Hepatocyte (in vitro differentiated cells): ENCODE results near the gene COL4A2. TPM values are rescaled to one million over a fixed set of nuclear protein-coding genes. Genes with fewer than 3 reads are reported as not detected.

ENCODE experiments used
- DNase-seq: peaks from one replicate; pipeline ENCODE4 v3.0.0-alpha.2; 2016; ENCODE audit warnings: low spot score
- H2AFZ ChIP-seq: fragments of 200-600 bp; sonication (generic); 2 replicates; pipeline ENCODE4 v1.6.0; 2016; ENCODE audit warnings: antibody characterized with exemption, mild to moderate bottlenecking
- H3K27ac ChIP-seq: fragments of 200-600 bp; sonication (generic); 2 replicates; pipeline ENCODE4 v1.5.1; 2016; ENCODE audit warnings: mild to moderate bottlenecking
- H3K27me3 ChIP-seq: fragments of 200-600 bp; sonication (generic); 2 replicates; pipeline ENCODE4 v1.6.1; 2016
- H3K36me3 ChIP-seq: fragments of 200-600 bp; sonication (generic); replicated peaks from 2 replicates; pipeline ENCODE4 v1.5.1; 2016; ENCODE audit warnings: low read depth; ENCODE audit not compliant: insufficient read depth
- H3K4me1 ChIP-seq: fragments of 200-600 bp; sonication (generic); 2 replicates; pipeline ENCODE4 v1.5.1; 2016; ENCODE audit warnings: mild to moderate bottlenecking, moderate library complexity; ENCODE audit not compliant: insufficient read depth
- H3K4me2 ChIP-seq: fragments of 200-600 bp; sonication (generic); 2 replicates; pipeline ENCODE4 v1.6.0; 2016
- H3K4me3 ChIP-seq: fragments of 200-600 bp; sonication (generic); 2 replicates; pipeline ENCODE4 v1.5.1; 2016; ENCODE audit warnings: mild to moderate bottlenecking
- H3K79me2 ChIP-seq: fragments of 200-600 bp; sonication (generic); 2 replicates; pipeline ENCODE4 v1.6.0; 2017; ENCODE audit warnings: mild to moderate bottlenecking
- H3K9me2 ChIP-seq: fragments of 200-600 bp; sonication (generic); replicated peaks from 2 replicates; pipeline ENCODE4 v1.6.0; 2017; ENCODE audit warnings: mild to moderate bottlenecking; ENCODE audit not compliant: insufficient read depth
- H3K9me3 ChIP-seq: fragments of 200-600 bp; sonication (generic); 2 replicates; pipeline ENCODE4 v1.5.1; 2016; ENCODE audit warnings: low read depth, mild to moderate bottlenecking
- H4K20me1 ChIP-seq: fragments of 200-600 bp; sonication (generic); 2 replicates; pipeline ENCODE4 v1.6.0; 2016; ENCODE audit warnings: mild to moderate bottlenecking; ENCODE audit not compliant: insufficient read depth, poor library complexity, severe bottlenecking
- EZH2 ChIP-seq: fragments of 200-600 bp; sonication (generic); IDR thresholded peaks from 2 replicates; pipeline ENCODE4 v1.6.1; 2016; ENCODE audit warnings: antibody characterized with exemption, mild to moderate bottlenecking, borderline replicate concordance
- EZH2phosphoT487 ChIP-seq: fragments of 200-600 bp; sonication (generic); IDR thresholded peaks from one replicate; pipeline ENCODE4 v1.6.1; 2018; ENCODE audit warnings: antibody characterized with exemption, mild to moderate bottlenecking, low read depth, moderate library complexity; ENCODE audit not compliant: unreplicated experiment, severe bottlenecking
- WGBS: methylation state at CpG from one replicate; pipeline ENCODE4 v1.1.6; 2016; ENCODE audit warnings: low lambda C conversion rate; ENCODE audit errors: missing lambda C conversion rate; 5-methylcytosine and 5-hydroxymethylcytosine counted together
- polyA plus RNA-seq: library from polyadenylated mRNA; unstranded; fragments of >200 nt; fragmentation: Nextera tagmentation; extraction: Ambion mirVana; gene quantifications from 2 replicates; pipeline ENCODE4 v1.2.1, GENCODE V29; 2016
- total RNA-seq: library from RNA; depleted of rRNA; stranded (reverse); fragments of >200 nt; gene quantifications from 2 replicates; pipeline ENCODE4 v1.2.3, GENCODE V29; 2014
- TF ChIP-seq, protein P1 (sequence below): fragments of 200-600 bp; sonication (generic); IDR thresholded peaks from 2 replicates; pipeline ENCODE4 v1.5.1; 2016; ENCODE audit warnings: antibody characterized with exemption, mild to moderate bottlenecking; ENCODE audit not compliant: poor library complexity

COL4A2 gene
- total and polyA plus RNA-seq, 2 experiments from 2014 or later, result 171 to 221 TPM

DNA sequence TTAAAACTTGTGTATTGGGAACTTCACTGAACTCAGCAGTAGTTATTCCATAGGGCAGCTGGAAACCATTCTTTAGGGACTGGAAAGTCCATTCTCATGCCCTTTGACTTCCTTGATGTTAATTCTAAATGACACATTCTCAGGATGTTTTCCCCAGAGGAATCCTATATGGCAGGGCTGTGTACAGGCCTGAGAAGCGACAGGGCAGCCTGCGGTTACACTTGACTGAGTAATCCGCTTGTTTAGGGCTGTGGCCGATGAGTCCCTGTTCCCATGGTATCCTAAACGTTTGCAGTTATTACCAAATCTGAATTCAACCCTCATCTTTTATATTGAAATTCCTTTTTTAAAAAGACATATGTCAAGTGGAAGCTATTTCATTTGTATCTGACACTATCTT, 83.5 kb downstream of the COL4A2 start:
- Histone ChIP-seq H3K4me1 (peaks cover 20% of the 10 kb centered on the region), H3K79me2 (peaks cover 8% of the 10 kb centered on the region)
- TF ChIP-seq, protein P1, sequence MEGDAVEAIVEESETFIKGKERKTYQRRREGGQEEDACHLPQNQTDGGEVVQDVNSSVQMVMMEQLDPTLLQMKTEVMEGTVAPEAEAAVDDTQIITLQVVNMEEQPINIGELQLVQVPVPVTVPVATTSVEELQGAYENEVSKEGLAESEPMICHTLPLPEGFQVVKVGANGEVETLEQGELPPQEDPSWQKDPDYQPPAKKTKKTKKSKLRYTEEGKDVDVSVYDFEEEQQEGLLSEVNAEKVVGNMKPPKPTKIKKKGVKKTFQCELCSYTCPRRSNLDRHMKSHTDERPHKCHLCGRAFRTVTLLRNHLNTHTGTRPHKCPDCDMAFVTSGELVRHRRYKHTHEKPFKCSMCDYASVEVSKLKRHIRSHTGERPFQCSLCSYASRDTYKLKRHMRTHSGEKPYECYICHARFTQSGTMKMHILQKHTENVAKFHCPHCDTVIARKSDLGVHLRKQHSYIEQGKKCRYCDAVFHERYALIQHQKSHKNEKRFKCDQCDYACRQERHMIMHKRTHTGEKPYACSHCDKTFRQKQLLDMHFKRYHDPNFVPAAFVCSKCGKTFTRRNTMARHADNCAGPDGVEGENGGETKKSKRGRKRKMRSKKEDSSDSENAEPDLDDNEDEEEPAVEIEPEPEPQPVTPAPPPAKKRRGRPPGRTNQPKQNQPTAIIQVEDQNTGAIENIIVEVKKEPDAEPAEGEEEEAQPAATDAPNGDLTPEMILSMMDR, result no peak
- no peak for TF ChIP-seq EZH2
- no peak for TF ChIP-seq EZH2phosphoT487

DNA sequence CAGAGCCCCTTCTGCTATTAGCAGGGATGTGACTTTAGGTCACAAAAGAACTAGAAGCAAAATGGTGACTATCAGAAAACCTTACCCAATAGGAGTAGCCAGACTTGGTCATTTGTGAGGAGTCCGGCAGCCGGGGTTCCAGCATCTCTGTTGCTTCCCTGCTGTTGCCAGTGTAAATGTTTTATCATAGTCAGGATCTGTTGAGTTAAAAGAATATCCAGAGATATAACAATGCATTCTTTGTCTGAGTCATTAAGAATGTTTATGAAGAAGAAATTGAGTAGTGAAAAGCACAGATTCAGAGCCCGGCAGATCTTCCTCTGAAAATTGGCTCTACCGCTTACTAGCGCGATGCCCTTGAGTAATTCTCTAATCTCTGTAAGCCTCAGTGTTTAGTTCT, 84.2 kb downstream of the COL4A2 start:
- no peak overlapping the region for H3K4me3 ChIP-seq
- no peaks in the 10 kb centered on the region for H3K9me3 ChIP-seq
- H3K36me3 ChIP-seq, result no peaks in the 10 kb centered on the region
- peaks cover 8% of the 10 kb centered on the region for H3K79me2 ChIP-seq
- no peaks in the 10 kb centered on the region for H3K27me3 ChIP-seq
- 91% methylated on average over 6 of the region's 6 CpGs for WGBS
- no peaks in the 10 kb centered on the region for H3K9me2 ChIP-seq
- DNase-seq, result no peak
- H2AFZ ChIP-seq, result no peak overlapping the region
- peak overlapping the region; percentile 33 for H3K27ac ChIP-seq
- H3K4me1 ChIP-seq, result peaks cover 23% of the 10 kb centered on the region
- no peaks in the 10 kb centered on the region for H4K20me1 ChIP-seq
- H3K4me2 ChIP-seq, result no peak overlapping the region
- TF ChIP-seq EZH2, result no peak
- TF ChIP-seq EZH2phosphoT487, result no peak

More for the DNA sequence above, 83.5 kb downstream of the COL4A2 start:
- 85% methylated on average over 4 of the region's 5 CpGs for WGBS
- H3K4me3 ChIP-seq, result no peak overlapping the region
- no peaks in the 10 kb centered on the region for H3K9me3 ChIP-seq
- H2AFZ ChIP-seq, result no peak overlapping the region
- no peak overlapping the region for H3K4me2 ChIP-seq
- no peaks in the 10 kb centered on the region for H4K20me1 ChIP-seq
- peak overlapping the region; percentile 33 for H3K27ac ChIP-seq
- H3K27me3 ChIP-seq, result no peaks in the 10 kb centered on the region
- no peaks in the 10 kb centered on the region for H3K36me3 ChIP-seq
- no peaks in the 10 kb centered on the region for H3K9me2 ChIP-seq
- DNase-seq, result no peak

DNA sequence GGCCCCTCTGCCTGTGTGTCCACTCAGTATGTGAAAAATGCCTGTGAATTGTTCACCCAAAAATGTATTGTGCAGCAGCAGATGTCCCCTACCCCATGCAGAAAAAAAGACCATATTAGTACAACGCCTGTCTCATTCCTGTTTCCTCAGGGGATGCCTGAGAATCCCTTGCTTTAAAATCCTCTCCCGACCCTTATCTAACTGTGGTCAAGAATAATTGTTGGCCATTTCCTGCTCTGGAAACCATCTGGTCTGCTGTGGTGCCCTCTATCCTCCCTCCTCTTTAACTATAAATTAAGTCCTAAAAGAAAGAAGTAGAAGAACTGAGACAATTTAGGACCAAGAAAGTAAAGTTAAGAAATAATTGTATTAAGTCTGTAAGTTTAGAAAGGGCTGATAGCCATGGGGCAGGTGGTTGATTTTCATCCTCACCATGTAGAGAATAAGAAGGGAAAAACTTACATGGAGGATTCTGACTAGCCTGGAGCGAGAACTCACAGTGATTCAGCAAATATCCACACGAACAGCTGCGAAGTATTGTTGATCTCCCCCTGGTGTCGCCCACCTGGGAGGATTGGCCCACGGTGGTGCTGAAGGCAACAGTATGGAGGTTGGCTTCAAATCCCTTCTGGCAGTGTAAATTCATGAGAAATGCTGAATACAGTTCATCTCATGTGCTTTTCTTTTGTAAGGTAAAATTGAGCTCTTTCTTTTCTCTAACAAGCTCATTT, 85.6 kb downstream of the COL4A2 start:
- Histone ChIP-seq H3K36me3 (no peaks in the 10 kb centered on the region), H3K4me2 (no peak overlapping the region), H3K27me3 (no peaks in the 10 kb centered on the region), H2AFZ (no peak overlapping the region), H3K4me1 (peaks cover 23% of the 10 kb centered on the region), H3K4me3 (no peak overlapping the region), H3K27ac (peak overlapping the region; percentile 33), H3K9me3 (no peaks in the 10 kb centered on the region), H4K20me1 (no peaks in the 10 kb centered on the region), H3K9me2 (no peaks in the 10 kb centered on the region), H3K79me2 (peaks cover 8% of the 10 kb centered on the region)
- DNase-seq, result no peak
- 51% methylated on average over 7 of the region's 7 CpGs for WGBS
- TF ChIP-seq EZH2 (no peak), EZH2phosphoT487 (no peak)
- TF ChIP-seq, protein P1, result no peak

DNA sequence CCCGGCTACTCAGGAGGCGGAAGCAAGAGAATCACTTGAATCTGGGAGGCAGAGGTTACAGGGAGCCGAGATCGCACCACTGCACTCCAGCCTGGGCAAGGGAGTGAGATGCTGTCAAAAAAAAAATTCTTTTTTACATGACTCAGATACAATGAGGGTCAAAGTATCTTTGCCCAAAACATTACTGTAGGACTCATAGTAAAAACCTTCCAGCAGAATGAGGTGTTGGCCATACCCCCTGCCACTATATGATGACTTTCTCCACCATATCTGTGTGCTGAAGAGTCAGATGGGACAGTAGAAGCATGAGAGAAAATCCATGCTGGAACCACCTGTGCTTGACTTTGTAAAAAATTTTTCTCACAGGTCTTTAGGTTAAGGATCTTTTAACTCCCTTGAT, 86.7 kb downstream of the COL4A2 start:
- H3K4me3 ChIP-seq, result no peak overlapping the region
- H2AFZ ChIP-seq, result no peak overlapping the region
- H3K79me2 ChIP-seq, result peaks cover 8% of the 10 kb centered on the region
- no peaks in the 10 kb centered on the region for H4K20me1 ChIP-seq
- no peak for DNase-seq
- 94% methylated on average over 4 of the region's 4 CpGs for WGBS
- no peaks in the 10 kb centered on the region for H3K27me3 ChIP-seq
- H3K9me3 ChIP-seq, result no peaks in the 10 kb centered on the region
- H3K9me2 ChIP-seq, result no peaks in the 10 kb centered on the region
- H3K27ac ChIP-seq, result no peak overlapping the region
- no peaks in the 10 kb centered on the region for H3K36me3 ChIP-seq
- peaks cover 12% of the 10 kb centered on the region for H3K4me1 ChIP-seq
- TF ChIP-seq, protein P1, result no peak
- TF ChIP-seq EZH2, result no peak
- no peak for TF ChIP-seq EZH2phosphoT487
- no peak overlapping the region for H3K4me2 ChIP-seq
